HCT116 (cell line): ENCODE measurements around the gene PRRG4. TPM values are rescaled to one million over a fixed set of nuclear protein-coding genes. Genes with fewer than 3 reads are reported as not detected.

Source experiments
- ATAC-seq: fragments of 200-7000 bp; cut with Tn5 transposase; 2 replicates; pipeline ENCODE4 v1.9.1; 2020; ENCODE audit warnings: mild to moderate bottlenecking, moderate library complexity
- BruUV-seq: library from RNA; stranded (reverse); fragments of 400-500 nt; replicated peaks from 2 replicates; lab custom pipeline; 2021; lab: Mats Ljungman, UMichigan
- CTCF ChIA-PET: fragments of 300-600 bp; sonication (Branson Sonifier 250); formaldehyde crosslinking; loops from one replicate; lab custom pipeline; 2021; ENCODE audit warnings: antibody characterized with exemption; lab: Charles Lee
- POLR2A ChIA-PET: fragments of 300-600, 350-600 bp; sonication (Branson Sonifier 250); formaldehyde crosslinking; loops from one replicate; lab custom pipeline; 2021; ENCODE audit warnings: antibody characterized with exemption; lab: Charles Lee
- RAD21 ChIA-PET, 2 experiments: fragments of 300-600 bp; sonication (Branson Sonifier 250); formaldehyde crosslinking; loops; one replicate each; lab custom pipeline; 2023; ENCODE audit warnings: low total read pairs in 2 of 2; ENCODE audit not compliant: uncharacterized antibody in 2 of 2, unreplicated experiment in 2 of 2, low non-redundant PET in 1 of 2; lab: Charles Lee
- DNase-seq: peaks from one replicate; pipeline ENCODE4 v3.0.0-alpha.2; 2010; ENCODE audit warnings: low read depth, low spot score
- H2AFZ ChIP-seq: fragments of 200-600 bp; shearing (Covaris generic), sonication (generic); 2 replicates; pipeline ENCODE4 v1.6.1; 2017; ENCODE audit warnings: low read depth, mixed run types, mixed read lengths, antibody characterized with exemption, low read length; ENCODE audit not compliant: poor library complexity, severe bottlenecking
- H3K27ac ChIP-seq: 2 replicates; pipeline ENCODE4 v1.5.1; 2012; ENCODE audit warnings: low read depth, low read length
- H3K27me3 ChIP-seq: fragments of 200-600 bp; sonication (generic); 2 replicates; pipeline ENCODE4 v1.6.1; 2016; ENCODE audit warnings: mixed run types, low read length, mixed read lengths; ENCODE audit not compliant: insufficient read depth
- H3K36me3 ChIP-seq, 2 experiments: fragments of 200-500 bp in 1 of 2; fragments of 200-600 bp in 1 of 2; sonication (Bioruptor generic) in 1 of 2; sonication (generic) in 1 of 2; 2 replicates each; pipeline versions ENCODE4 v1.5.1 to v1.6.1; 2014 to 2016; ENCODE audit warnings: low read length in 2 of 2, inconsistent platforms in 1 of 2, mixed read lengths in 1 of 2, mixed run types in 1 of 2; ENCODE audit not compliant: insufficient read depth in 2 of 2, control insufficient read depth in 1 of 2
- H3K4me1 ChIP-seq, 2 experiments: fragments of 200-600 bp in 1 of 2; sonication (generic) in 1 of 2; 2 replicates each; pipeline versions ENCODE4 v1.5.1 to v1.6.1; 2012 to 2017; ENCODE audit warnings: low read length in 2 of 2, inconsistent platforms in 1 of 2, mild to moderate bottlenecking in 1 of 2, mixed read lengths in 1 of 2, mixed run types in 1 of 2, moderate library complexity in 1 of 2; ENCODE audit not compliant: insufficient read depth in 2 of 2, control insufficient read depth in 1 of 2
- H3K4me2 ChIP-seq: fragments of 200-600 bp; sonication (generic); 2 replicates; pipeline ENCODE4 v1.6.1; 2017; ENCODE audit warnings: mixed run types, low read length, mixed read lengths
- H3K4me3 ChIP-seq, 2 experiments: fragments of 200-600 bp in 1 of 2; sonication (generic) in 1 of 2; replicated peaks in 1 of 2; 2 replicates each; pipeline ENCODE4 v1.5.1; 2011 to 2016; ENCODE audit warnings: low read length in 2 of 2, control low read depth in 1 of 2, low read depth in 1 of 2, mild to moderate bottlenecking in 1 of 2, mixed read lengths in 1 of 2, mixed run types in 1 of 2
- H3K79me2 ChIP-seq: fragments of 200-600 bp; sonication (generic); 2 replicates; pipeline ENCODE4 v1.6.1; 2017; ENCODE audit warnings: mild to moderate bottlenecking, mixed run types, low read length, moderate library complexity, mixed read lengths; ENCODE audit not compliant: insufficient read depth
- H3K9ac ChIP-seq: fragments of 200-600 bp; sonication (generic); 2 replicates; pipeline ENCODE4 v1.6.1; 2016; ENCODE audit warnings: low read length, mixed read lengths
- H3K9me2 ChIP-seq: fragments of 200-600 bp; sonication (generic), shearing (Covaris generic); 2 replicates; pipeline ENCODE4 v1.6.1; 2017; ENCODE audit warnings: mixed run types, mild to moderate bottlenecking, moderate library complexity; ENCODE audit not compliant: insufficient read depth
- H3K9me3 ChIP-seq, 2 experiments: fragments of 200-500 bp in 1 of 2; fragments of 200-600 bp in 1 of 2; sonication (Bioruptor generic) in 1 of 2; sonication (generic) in 1 of 2; 2 replicates each; pipeline ENCODE4 v1.6.1; 2014 to 2017; ENCODE audit warnings: low read length in 2 of 2, mixed read lengths in 2 of 2, inconsistent platforms in 1 of 2, low read depth in 1 of 2, mild to moderate bottlenecking in 1 of 2, mixed run types in 1 of 2, moderate library complexity in 1 of 2; ENCODE audit not compliant: control insufficient read depth in 1 of 2, insufficient read depth in 1 of 2
- H4K20me1 ChIP-seq: fragments of 200-600 bp; sonication (generic), shearing (Covaris generic); 2 replicates; pipeline ENCODE4 v1.6.1; 2017; ENCODE audit warnings: mixed run types, mild to moderate bottlenecking, moderate library complexity; ENCODE audit not compliant: insufficient read depth
- ATF3 ChIP-seq: IDR thresholded peaks from 2 replicates; pipeline ENCODE4 v1.6.1; 2012
- CBX3 ChIP-seq: IDR thresholded peaks from 2 replicates; pipeline ENCODE4 v1.6.1; 2012; ENCODE audit warnings: low read depth
- CTCF ChIP-seq, 3 experiments: fragments of 200-600 bp in 1 of 3; sonication (generic) in 1 of 3; IDR thresholded peaks in 2 of 3; conservative IDR thresholded peaks in 1 of 3; 2 replicates each; pipeline ENCODE4 v1.5.1; 2012 to 2017; ENCODE audit warnings: low read depth in 2 of 3, low read length in 2 of 3, antibody characterized with exemption in 1 of 3, borderline replicate concordance in 1 of 3, control low read depth in 1 of 3, mild to moderate bottlenecking in 1 of 3, mixed read lengths in 1 of 3, mixed run types in 1 of 3, moderate library complexity in 1 of 3; ENCODE audit not compliant: insufficient read depth in 1 of 3
- EGR1 ChIP-seq: IDR thresholded peaks from 2 replicates; pipeline ENCODE4 v1.6.1; 2012; ENCODE audit warnings: low read depth
- FOSL1 ChIP-seq: IDR thresholded peaks from 2 replicates; pipeline ENCODE4 v1.6.1; 2012; ENCODE audit warnings: low read depth
- JUND ChIP-seq: IDR thresholded peaks from 2 replicates; pipeline ENCODE4 v1.6.1; 2012
- MAX ChIP-seq: IDR thresholded peaks from 2 replicates; pipeline ENCODE4 v1.6.1; 2012
- POLR2A ChIP-seq: IDR thresholded peaks from 2 replicates; pipeline ENCODE4 v1.7.0; 2011; ENCODE audit warnings: borderline replicate concordance; ENCODE audit not compliant: insufficient read depth, insufficient read length; ENCODE audit errors: extremely low read depth
- POLR2AphosphoS5 ChIP-seq: IDR thresholded peaks from 2 replicates; pipeline ENCODE4 v1.6.1; 2011; ENCODE audit warnings: mild to moderate bottlenecking, low read depth, low read length, moderate library complexity
- REST ChIP-seq: IDR thresholded peaks from 2 replicates; pipeline ENCODE4 v1.6.1; 2012; ENCODE audit warnings: low read depth
- SIN3A ChIP-seq: IDR thresholded peaks from 2 replicates; pipeline ENCODE4 v1.6.1; 2012; ENCODE audit warnings: low read depth
- SP1 ChIP-seq: IDR thresholded peaks from 2 replicates; pipeline ENCODE4 v1.6.1; 2012; ENCODE audit warnings: low read depth
- SRF ChIP-seq: IDR thresholded peaks from 2 replicates; pipeline ENCODE4 v1.6.1; 2012; ENCODE audit warnings: low read depth
- TCF7L2 ChIP-seq: IDR thresholded peaks from 2 replicates; pipeline ENCODE4 v1.7.0; 2011; ENCODE audit warnings: borderline replicate concordance, inconsistent platforms; ENCODE audit not compliant: insufficient read depth, insufficient read length; ENCODE audit errors: extremely low read depth
- YY1 ChIP-seq: IDR thresholded peaks from 2 replicates; pipeline ENCODE4 v1.6.1; 2011; ENCODE audit warnings: low read length, low read depth, moderate library complexity, mild to moderate bottlenecking; ENCODE audit not compliant: insufficient replicate concordance; ENCODE audit errors: extremely low read depth
- ZBTB33 ChIP-seq: IDR thresholded peaks from 2 replicates; pipeline ENCODE4 v1.6.1; 2011; ENCODE audit warnings: mild to moderate bottlenecking, low read length, moderate library complexity; ENCODE audit not compliant: insufficient replicate concordance; ENCODE audit errors: extremely low read depth
- ZFX ChIP-seq: fragments of 450-650 bp; IDR thresholded peaks from 2 replicates; pipeline ENCODE4 v1.6.1; 2017
- intact Hi-C: fragments of 100-400 bp; cut with micrococcal nuclease; formaldehyde crosslinking; loops from 2 replicates; pipeline ENCODE4 v1.10.0; 2022
- total RNA-seq: library from RNA; stranded (reverse); gene quantifications from one replicate; pipeline ENCODE4 v1.2.1, GENCODE V29; 2021; ENCODE audit not compliant: unreplicated experiment

PRRG4 gene
- total RNA-seq, 1 experiment from 2014 or later, result 5.4 TPM

GRCh38 chr11:32826113-32826512 lies 3.6 kb upstream of the PRRG4 start:
- Histone ChIP-seq H2AFZ (no peak overlapping the region), H3K4me2 (no peak overlapping the region), H3K4me1 (peaks cover 7 to 21% of the 10 kb centered on the region in 2 experiments), H3K4me3 (no peak overlapping the region), H3K79me2 (no peaks in the 10 kb centered on the region), H3K9ac (no peak overlapping the region), H3K27me3 (no peaks in the 10 kb centered on the region), H3K27ac (no peak overlapping the region), H3K9me2 (no peaks in the 10 kb centered on the region), H4K20me1 (no peaks in the 10 kb centered on the region), H3K36me3 (no peaks in the 10 kb centered on the region), H3K9me3 (no peaks in the 10 kb centered on the region)
- no TSS peak for BruUV-seq
- no peak for ATAC-seq
- ChIA-PET POLR2A (no interaction called here), CTCF (no interaction called here), RAD21 (no interaction called here)
- TF ChIP-seq ZFX, result no peak
- TF ChIP-seq POLR2A, result no peak
- no peak for TF ChIP-seq JUND
- no peak for TF ChIP-seq POLR2AphosphoS5
- TF ChIP-seq SIN3A, result no peak
- TF ChIP-seq SP1, result no peak
- TF ChIP-seq YY1, result no peak
- no peak for TF ChIP-seq CBX3
- TF ChIP-seq ATF3, result no peak
- no peak for TF ChIP-seq ZBTB33
- no peak for TF ChIP-seq MAX
- TF ChIP-seq EGR1, result no peak
- no peak for TF ChIP-seq CTCF (IDR thresholded peaks at IDR 0.05 in 2 of 3, conservative IDR thresholded peaks at IDR 0.05 in 1 of 3; ENCODE audit: borderline replicate concordance in 1 of 3, insufficient read depth in 1 of 3, low read depth in 2 of 3, low read length in 2 of 3)
- TF ChIP-seq TCF7L2, result no peak
- TF ChIP-seq REST, result no peak
- no peak for TF ChIP-seq FOSL1
- no peak for TF ChIP-seq SRF
- intact Hi-C loops, result no loop called here
- DNase-seq, result no peak
